Measurements from ENCODE around the gene ZNF689.

ZNF689 gene

GRCh38 chr16:30645727-30646126 is 35.5 kb upstream of the ZNF689 start:
- Histone ChIP-seq H3K36me3 (replicated peaks; ENCODE audit: insufficient read depth, low read length) (no peaks in the 10 kb centered on the region), H3K4me1 (ENCODE audit: low read length) (no peaks in the 10 kb centered on the region), H3K9ac (ENCODE audit: low read length) (no peak overlapping the region), H3K4me2 (ENCODE audit: low read depth, low read length) (no peak overlapping the region), H3K9me2 (replicated peaks; ENCODE audit: insufficient read depth, low read length) (no peaks in the 10 kb centered on the region), H3F3A (ENCODE audit: insufficient read depth, low read length) (no peaks in the 10 kb centered on the region), H2AFZ (ENCODE audit: low read length) (no peak overlapping the region), H3K79me2 (ENCODE audit: low read length) (no peaks in the 10 kb centered on the region), H4K20me1 (ENCODE audit: insufficient read depth, low read length) (no peaks in the 10 kb centered on the region), H3K27me3 (replicated peaks; ENCODE audit: insufficient read depth, low read length) (no peaks in the 10 kb centered on the region), H3K27ac (ENCODE audit: low read length) (no peak overlapping the region), H3K4me3 (ENCODE audit: low read length) (no peak overlapping the region), H3K9me3 (replicated peaks; ENCODE audit: insufficient read depth, low read length) (no peaks in the 10 kb centered on the region)
- no peak for DNase-seq
- TF ChIP-seq EZH2 (optimal IDR thresholded peaks at IDR 0.05; ENCODE audit: low read depth, low read length) (no peak), EZH2phosphoT487 (IDR thresholded peaks at IDR 0.05; ENCODE audit: low read length) (no peak), CTCF (IDR thresholded peaks at IDR 0.05; ENCODE audit: low read length) (no peak)

- H2AFZ ChIP-seq (ENCODE audit: low read length): no peak overlapping the region
- TF ChIP-seq EZH2 (optimal IDR thresholded peaks at IDR 0.05; ENCODE audit: low read depth, low read length) (no peak), CTCF (IDR thresholded peaks at IDR 0.05; ENCODE audit: low read length) (no peak)
- H3K27ac ChIP-seq (ENCODE audit: low read length): no peak overlapping the region
- H3K9me2 ChIP-seq (replicated peaks; ENCODE audit: insufficient read depth, low read length): no peaks in the 10 kb centered on the region
- no peaks in the 10 kb centered on the region for H3K36me3 ChIP-seq (replicated peaks; ENCODE audit: insufficient read depth, low read length)
- H3K9ac ChIP-seq (ENCODE audit: low read length): no peak overlapping the region
- H3F3A ChIP-seq (ENCODE audit: insufficient read depth, low read length): no peaks in the 10 kb centered on the region
- H3K9me3 ChIP-seq (replicated peaks; ENCODE audit: insufficient read depth, low read length): no peaks in the 10 kb centered on the region
- no peaks in the 10 kb centered on the region for H3K27me3 ChIP-seq (replicated peaks; ENCODE audit: insufficient read depth, low read length)
- no peak for DNase-seq
- H3K4me3 ChIP-seq (ENCODE audit: low read length): no peak overlapping the region
- H3K4me2 ChIP-seq (ENCODE audit: low read depth, low read length): no peak overlapping the region
- no peaks in the 10 kb centered on the region for H3K4me1 ChIP-seq (ENCODE audit: low read length)
- H3K79me2 ChIP-seq (ENCODE audit: low read length): no peaks in the 10 kb centered on the region
- H4K20me1 ChIP-seq (ENCODE audit: insufficient read depth, low read length): no peaks in the 10 kb centered on the region
Measured at GRCh38 chr16:30644334-30644830, 34.2 kb upstream of the ZNF689 start.

- Histone ChIP-seq H3K9me2 (replicated peaks; ENCODE audit: insufficient read depth, low read length) (no peaks in the 10 kb centered on the region), H2AFZ (ENCODE audit: low read length) (no peak overlapping the region), H3K79me2 (ENCODE audit: low read length) (no peaks in the 10 kb centered on the region), H3K9ac (ENCODE audit: low read length) (no peak overlapping the region), H4K20me1 (ENCODE audit: insufficient read depth, low read length) (no peaks in the 10 kb centered on the region), H3K4me1 (ENCODE audit: low read length) (no peaks in the 10 kb centered on the region), H3K36me3 (replicated peaks; ENCODE audit: insufficient read depth, low read length) (no peaks in the 10 kb centered on the region), H3K27me3 (replicated peaks; ENCODE audit: insufficient read depth, low read length) (no peaks in the 10 kb centered on the region), H3K4me3 (ENCODE audit: low read length) (no peak overlapping the region), H3K4me2 (ENCODE audit: low read depth, low read length) (no peak overlapping the region), H3K9me3 (replicated peaks; ENCODE audit: insufficient read depth, low read length) (no peaks in the 10 kb centered on the region), H3K27ac (ENCODE audit: low read length) (no peak overlapping the region), H3F3A (ENCODE audit: insufficient read depth, low read length) (no peaks in the 10 kb centered on the region)
- no peak for DNase-seq
- no peak for TF ChIP-seq EZH2phosphoT487 (IDR thresholded peaks at IDR 0.05; ENCODE audit: low read length)
- TF ChIP-seq EZH2 (optimal IDR thresholded peaks at IDR 0.05; ENCODE audit: low read depth, low read length): no peak
- TF ChIP-seq CTCF (IDR thresholded peaks at IDR 0.05; ENCODE audit: low read length): no peak
Measured at GRCh38 chr16:30641378-30641982, 31.3 kb upstream of the ZNF689 start.
